Medulla oblongata (tissue), 1 donor: Measurements from ENCODE around the gene ETHE1.

ENCODE experiments used
- DNase-seq: peaks from one replicate; pipeline ENCODE4 v3.0.0-alpha.2; 2015; ENCODE audit errors: extremely low spot score

The ETHE1 gene, protein sequence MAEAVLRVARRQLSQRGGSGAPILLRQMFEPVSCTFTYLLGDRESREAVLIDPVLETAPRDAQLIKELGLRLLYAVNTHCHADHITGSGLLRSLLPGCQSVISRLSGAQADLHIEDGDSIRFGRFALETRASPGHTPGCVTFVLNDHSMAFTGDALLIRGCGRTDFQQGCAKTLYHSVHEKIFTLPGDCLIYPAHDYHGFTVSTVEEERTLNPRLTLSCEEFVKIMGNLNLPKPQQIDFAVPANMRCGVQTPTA

DNA sequence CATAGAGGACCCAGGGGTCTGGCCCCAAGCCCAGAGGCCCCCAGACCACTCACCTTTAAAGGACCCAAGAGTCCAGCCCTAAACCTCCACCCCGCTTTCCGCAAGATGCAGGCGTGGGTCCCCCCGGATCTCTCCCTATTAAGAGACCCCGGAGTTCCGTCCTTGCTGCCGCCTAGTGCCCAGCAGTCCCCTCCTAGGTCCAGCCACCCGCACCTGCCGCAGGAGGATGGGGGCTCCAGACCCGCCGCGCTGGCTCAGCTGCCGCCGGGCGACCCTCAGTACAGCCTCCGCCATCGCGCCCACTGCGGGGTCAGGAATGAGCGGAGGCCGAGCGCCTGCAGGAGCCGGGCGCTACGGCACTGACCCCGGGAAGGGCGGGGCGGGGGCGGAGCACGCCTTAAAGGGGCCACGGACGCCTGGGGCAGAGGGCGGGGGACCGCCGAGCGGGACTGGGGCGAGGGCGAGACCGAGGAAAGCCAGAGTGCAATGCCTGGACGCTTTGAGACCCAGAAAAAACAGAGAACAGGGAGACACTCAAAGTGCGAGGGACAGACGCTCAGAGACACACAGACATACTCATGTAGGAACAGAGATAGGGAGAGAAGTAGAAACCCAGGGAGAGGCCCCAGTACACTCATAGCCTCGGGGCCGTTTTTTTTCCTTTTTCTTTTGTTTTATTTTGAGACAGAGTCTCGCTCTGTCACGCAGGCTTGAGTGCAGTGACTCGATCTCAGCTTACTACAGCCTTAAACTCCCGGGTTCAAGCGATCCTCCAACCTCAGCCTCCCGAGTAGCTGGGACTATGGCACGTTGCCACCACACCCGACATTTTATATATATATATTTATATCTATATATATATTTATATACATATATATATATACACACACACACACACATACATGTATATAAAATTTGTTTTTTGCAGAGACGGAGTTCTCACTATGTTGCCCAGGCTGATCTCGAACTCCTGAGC is at the start of gene ETHE1:
Gene ETHE1 (minus strand): TSS at position 318 of the 976 bp plus-strand sequence. CDS start 24 bp downstream, at position 294.
- DNase-seq: peak; percentile 80

DNA sequence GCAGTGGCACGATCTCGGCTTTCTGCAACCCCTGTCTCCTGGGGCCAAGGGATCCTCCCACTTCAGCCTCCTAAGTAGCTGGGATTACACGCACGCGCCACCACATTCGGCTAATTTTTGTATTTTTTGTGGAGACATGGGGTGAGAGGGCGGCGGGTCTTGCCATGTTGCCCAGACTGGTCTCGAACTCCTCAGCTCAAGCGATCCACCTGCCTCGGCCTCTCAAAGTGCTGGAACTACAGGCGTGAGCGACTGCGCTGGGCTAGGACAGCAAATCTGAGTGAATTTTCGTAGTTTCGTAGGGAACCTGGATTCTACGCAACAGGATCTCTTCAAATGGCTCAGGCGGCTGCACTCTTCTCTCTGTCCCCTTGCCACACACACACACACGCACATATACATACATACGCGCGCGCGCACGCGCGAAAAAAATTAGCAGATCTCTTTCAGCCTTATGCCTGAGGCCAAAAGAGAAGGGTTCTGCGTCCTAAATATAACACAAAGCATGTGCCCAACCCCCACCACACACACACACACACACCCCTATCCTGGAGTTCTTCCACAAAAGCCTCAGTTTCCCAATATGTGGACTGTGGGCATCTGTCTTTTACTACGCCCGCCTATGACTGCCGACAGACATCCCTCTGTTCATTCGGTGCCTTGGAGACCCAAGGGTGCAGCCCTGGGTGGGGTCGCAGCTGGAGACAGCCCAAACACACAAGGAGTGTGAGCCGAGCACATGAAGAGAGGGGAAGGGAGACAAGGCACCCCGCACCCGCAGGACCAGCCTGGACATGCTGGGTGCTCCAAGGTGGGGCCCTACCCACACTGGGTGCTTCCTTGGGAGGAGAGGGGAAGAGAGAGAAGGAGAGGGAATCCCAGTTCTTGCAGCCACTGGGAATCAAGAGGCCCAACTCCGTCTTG is 49.2 kb upstream of the ETHE1 start:
- DNase-seq: no peak

DNA sequence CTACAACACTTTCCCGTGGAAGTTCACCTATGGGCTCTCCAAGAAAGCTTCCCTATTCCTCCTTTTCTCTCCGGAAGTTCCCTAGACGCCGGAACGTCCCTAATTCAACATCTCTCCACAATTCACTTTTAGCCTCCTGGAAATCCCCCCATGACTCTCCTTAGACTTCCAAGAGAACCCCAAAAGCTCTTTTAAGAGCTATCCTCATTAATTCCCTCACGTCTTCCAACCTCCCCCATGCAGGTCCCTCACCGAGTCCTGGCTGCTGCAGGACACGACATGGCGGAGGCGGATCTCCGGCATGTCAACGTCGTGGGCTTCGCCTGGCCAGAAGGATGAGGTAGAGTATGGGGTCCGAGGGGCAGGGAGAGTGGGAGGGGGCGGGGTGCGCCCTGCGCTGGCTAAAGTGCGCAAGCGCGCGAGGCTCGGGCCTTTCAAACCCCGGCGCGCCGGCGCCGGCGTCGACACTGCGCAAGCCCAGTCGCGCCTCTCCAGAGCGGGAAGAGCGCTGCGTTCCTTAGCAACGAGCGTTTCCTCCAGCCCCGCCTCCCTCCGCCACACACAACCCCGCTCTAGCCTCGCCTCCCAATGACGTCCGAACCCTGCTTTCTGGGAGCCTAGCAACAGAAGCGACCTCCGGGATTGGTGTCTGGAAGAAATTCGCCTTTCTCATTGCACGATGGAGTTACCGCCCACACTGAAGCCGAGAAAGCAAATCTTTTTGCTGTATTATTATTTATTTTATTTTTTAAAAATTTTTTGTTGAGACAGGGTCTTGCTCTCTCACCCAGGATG is 48.4 kb upstream of the ETHE1 start, which contains the start of the genes PINLYP and XRCC1:
Gene PINLYP (plus strand): TSS at position 646 of the 795 bp plus-strand sequence. CDS start 1,391 bp downstream, outside the sequence.
Gene XRCC1 (minus strand): TSS at position 372 of the 795 bp plus-strand sequence. CDS start 69 bp downstream, at position 303.
- peak; percentile 99 for DNase-seq

DNA sequence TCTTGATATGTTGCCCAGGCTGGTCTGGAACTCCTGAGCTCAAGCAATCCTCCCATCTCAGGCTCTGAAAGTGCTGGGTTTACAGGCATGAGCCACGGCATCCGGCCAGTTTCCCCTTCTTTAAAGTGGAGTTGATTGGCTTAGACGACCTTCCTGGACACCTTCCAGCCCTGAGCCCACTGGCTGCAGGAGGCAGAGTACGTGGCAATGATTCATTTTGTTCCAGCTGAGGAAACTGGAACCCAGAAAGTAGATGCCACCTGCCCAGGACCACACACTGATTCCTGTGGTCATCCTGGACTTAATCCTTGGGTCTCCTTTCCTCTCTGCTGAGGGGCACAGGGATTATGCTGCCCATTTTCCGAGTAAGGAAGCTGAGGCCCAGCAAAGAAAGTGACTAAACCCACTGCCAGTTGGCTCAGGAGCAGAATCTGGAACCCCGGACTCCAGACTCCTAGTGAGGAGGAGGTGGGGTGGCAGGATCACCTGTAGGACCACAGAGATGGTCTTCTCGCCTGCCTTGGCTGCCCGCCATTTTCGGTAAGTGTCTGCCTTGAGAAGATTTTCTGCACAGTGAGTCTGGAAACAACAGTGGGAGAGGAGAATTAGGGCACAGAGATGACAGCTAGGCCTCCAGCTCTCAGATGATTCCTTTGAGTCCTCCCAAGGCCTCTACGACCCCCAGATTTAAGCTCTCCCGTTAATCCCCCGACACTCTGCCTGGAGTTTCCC is 47.6 kb upstream of the ETHE1 start:
- no peak for DNase-seq

DNA sequence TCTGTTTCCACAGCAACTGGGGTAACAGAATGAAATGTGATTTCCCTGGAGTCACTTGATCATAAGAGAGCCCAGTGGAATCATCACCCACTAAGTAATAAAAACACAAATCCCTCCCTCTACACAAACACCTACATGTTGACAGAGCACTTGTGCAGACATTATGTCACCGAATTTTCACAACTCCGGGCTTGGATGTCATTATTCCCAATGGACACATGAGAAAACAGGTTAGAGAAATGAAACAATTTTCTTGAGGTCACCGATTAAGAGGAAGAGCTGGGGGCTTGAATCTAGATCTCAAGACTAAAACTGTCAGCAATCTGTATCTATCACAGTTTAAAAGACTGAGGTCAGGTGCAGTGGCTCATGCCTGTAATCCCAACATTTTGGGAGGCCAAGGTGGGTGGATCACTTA is 45.2 kb upstream of the ETHE1 start:
- DNase-seq: no peak

DNA sequence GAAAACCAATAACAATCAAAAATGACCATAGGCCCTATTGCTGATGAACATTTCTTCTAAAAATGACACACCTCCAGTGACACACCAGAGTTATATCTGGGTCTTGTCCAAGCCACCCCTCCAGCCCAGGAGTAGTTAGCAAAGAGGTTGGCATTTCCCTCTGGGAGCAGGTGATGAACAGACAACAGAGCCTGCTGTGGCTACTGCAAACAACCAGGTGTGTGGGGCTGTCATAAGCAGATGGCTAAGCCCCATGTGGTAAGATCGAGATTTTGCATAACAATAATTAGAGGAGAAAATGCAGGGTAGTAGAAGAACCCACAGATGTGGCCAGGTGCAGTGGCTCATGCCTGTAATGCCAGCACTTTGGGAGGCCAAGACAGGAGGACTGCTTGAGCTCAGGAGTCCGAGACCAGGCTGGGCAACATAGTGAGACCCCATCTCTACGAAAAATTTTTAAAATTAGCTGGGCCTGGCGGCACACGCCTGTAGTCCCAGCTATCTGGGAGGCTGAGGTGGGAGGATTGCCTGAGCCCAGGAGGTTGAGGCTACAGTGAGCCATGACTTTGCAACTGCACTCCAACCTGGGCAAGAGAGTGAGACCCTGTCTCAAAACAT is 43.3 kb upstream of the ETHE1 start:
- no peak for DNase-seq

DNA sequence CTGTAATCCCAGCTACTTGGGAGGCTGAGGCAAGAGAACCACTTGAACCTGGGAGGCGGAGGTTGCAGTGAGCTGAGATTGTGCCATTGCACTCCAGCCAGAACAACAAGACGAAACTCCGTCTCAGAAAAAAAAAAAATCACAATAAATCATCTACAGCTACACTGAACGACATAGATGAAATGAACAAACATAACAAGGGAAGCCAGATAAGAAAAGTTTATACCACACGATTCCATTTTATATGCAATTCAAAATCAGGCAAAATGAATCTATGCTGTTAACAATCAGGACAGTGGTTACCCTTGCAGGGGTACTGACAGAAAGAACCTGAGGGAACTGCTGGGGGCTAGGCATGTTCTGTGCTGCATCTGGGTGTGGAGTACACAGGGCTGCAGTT is 42.7 kb upstream of the ETHE1 start:
- DNase-seq: no peak

DNA sequence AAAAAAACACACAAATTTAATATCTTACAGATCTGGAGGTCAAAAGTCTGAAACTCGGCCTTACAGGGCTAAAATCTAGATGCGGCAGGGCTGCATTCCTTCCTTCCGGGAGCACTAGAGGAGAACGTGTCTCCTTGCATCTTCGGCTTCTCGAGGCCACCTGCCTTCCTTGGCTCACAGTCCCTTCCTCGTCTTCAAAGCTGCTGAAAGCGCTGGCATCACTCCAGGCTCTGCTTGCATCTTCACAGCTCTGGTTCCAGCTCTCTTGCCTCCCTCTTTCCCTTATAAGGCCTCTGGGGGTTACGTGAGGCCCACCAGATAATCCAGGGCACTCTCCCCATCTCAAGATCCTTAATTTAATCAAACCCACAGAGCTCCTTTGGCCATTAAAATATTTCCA is 37.8 kb upstream of the ETHE1 start:
- DNase-seq: no peak

DNA sequence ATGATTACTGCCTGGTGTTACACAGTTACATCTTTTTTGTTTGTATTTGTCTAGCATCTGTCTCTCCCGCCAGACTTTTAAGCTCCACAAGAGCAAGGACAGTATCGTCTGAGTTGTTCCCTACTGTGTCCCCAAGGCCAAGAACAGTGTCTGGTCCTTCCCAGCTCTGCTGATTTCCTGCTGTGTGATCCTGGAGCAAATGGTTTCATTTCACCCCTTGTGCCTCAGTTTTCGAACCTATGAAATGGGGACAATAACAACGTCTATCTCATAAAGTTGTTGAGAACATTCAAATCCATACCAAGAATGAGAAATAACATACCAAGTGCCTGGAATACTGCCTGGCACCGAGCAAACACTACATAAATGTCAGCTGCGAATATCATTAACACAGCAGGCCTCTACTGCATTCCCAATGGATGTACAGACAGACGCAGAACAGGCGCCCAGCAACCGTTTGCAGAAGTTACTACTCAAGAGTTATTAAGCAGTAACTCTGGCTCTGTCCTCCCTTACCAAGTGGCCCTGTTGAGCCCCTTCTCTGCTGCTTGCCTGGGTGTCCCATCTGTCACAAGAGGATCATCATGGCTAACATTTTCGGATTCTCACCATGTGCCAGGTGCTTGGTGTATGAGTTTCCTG is 36.9 kb upstream of the ETHE1 start:
- DNase-seq: no peak

DNA sequence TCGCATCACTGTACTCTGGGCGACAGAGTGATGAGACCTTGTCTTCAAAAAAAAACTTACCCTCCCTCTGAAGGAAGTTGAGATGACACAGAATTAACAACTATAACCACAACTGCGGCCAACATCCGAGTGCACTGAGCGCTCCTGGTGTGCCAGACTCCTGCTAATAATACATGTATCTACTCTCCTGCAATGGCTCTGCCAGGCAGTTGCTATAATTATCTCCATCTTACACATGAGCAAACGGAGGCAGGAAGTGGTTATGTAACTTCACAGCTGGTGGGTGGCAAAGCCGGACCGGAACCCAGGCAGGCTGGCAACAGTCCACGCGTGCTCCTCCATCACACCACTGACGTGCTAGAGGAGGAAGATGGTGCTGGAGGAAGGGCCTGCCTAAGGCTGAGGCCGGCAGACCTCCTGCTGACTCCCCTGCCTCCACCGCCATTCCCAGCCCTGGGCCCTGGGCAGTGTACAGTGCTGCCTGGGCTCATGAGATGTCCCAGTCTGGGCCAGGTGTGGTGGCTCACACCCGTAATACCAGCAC is 35.8 kb upstream of the ETHE1 start:
- peak; percentile 74 for DNase-seq

DNA sequence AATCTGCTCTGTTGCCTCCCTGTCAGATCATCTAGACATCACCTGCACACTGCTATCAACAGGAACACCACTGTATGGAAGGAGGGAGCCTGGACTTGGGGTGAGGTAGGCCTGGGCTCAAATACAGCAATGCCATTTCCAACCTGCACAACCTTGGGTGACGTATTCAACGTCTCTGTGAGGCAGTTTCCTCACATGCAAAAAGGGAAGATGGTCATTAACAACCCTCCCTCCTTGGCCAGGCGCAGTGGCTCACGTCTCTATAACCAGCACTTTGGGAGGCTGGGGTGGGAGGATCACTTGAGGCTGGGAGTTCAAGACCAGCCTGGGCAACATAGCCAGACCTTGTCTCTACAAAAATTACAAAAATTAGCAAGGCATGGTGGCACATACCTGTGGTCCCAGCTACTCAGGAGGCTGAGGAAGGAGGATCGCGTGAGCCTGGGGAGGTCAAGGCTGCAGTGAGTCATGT is 35.3 kb upstream of the ETHE1 start:
- DNase-seq: no peak

DNA sequence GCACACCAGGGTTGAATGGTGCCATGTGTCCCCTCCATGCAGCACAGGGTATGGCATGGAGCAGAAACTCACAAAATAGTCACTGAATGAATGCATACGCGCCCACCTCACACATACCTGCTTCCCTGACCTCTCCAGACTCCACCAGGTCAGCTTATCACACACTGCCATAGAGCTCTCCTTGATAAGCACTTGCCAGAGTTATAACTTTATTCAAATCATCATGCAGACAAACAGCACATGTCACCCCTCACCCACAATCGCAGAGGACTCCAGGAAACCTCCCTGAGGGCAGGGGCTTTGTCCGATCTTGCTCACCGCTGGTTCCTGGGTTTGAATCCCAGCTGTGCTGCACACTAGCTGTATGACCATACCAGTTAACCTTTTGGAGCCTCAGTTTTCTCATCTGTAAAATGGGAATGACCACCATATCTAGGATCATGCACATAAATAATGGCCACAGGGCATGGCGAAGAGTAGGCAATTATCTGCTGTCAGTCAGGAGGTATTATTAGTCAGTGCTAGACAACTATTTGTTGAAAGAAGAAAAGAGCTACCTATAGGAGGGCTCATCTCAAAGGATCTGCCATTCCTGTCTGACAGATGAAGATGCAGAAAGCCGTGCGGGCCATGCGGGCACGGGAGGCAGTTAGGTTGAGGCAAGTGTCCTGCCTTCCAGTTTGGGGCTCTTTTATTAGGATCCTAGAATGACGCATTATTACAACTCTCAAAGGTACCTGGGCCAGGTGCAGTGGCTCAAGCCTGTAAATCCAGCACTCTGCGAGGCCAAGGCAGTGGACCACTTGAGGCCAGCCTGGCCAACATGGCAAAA is 34.4 kb upstream of the ETHE1 start:
- DNase-seq: no peak

DNA sequence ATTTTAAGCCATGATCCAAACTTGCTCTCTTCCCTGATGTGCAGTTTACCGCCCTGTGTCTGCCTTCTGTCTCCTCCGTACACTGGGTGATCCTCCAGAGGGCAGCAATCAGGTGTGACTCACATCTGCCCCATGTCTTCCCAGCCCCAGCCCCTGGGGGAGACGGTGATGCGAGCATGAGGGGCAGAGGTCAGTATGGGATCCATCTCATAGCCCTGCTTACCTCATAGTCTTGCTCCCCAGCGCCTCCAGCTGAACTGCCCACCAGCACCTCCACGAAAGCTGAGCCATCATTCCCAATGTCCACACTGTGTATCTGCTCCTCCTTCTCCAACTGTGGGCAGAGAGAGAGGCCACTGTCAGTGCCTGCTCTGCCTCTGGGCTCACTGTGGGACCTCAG is 33.7 kb upstream of the ETHE1 start:
- DNase-seq: no peak

DNA sequence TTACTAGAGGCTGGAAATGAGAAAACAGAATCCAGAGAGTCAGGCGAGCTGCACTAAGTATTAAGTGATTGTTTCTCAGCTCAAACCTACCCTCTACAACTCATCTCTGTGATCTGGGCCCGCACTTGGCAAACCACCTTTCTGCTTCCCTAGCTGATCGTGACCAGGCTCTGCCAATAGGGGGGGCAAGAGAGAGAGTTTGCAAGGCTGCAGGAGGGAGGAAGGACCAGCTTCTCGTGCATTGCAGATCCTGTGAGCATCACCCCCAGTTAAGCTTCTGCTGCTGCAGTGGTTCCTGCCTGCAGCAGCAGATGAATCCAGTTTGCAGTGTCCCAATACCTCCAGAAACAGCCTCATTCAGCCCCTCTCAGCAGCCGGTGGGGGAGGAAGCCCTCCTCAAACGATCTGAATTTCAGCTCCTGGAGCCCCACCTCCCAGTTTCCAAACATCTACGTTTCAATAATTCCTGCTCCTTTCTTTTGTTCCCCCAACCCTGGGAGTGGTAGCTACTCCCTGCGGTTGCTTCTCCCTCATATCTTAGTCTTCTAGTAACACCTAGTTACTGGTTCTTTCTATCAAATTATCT is 28.3 kb upstream of the ETHE1 start:
- DNase-seq: peak; percentile 88

DNA sequence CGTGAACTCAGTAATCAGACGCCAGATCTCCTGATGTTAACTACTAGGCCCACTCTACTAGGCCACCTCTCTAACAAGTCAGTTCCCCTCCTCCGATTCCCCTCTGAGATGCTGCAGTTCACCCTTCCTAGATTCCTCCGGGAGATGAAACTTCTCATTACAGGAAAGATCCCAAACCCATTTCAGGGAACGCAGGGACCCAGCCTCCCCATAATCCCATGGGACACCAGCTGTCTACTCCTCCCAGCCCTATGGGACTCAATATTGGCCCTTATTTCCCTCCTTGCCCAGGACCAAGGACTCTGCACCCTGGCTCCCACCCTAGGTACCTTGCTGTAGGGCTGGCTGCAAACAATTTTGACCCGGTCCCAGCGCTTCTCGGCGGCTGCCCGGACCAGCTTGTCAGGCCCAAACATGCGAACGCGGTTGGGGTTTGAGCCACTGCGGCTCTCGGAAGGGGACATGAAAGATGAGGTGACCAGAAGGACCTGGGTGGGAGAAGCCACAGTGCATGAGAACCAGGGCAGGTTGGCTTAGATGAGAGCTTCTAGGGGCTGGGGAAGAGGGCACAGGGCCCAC is 27.4 kb upstream of the ETHE1 start:
- no peak for DNase-seq

DNA sequence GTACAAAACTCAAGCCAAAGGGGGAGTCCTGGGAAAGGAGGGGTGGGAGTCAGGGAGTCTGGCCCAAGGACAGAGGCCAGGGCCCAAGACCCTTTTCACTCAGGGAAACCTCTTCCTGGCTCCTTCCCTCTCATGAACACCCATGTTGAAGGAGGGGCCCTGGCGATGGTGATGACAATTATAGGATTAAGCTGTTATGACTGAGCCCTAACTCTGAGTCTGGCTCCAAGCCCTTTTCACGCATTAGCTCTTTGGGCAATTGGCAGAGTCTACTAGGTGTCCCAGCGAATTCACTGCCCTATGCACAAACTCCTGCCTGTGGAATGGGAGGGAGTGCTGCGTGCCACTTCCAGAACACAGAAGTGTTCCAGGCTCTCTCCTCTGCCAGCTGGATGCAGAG is 26.7 kb upstream of the ETHE1 start:
- no peak for DNase-seq

DNA sequence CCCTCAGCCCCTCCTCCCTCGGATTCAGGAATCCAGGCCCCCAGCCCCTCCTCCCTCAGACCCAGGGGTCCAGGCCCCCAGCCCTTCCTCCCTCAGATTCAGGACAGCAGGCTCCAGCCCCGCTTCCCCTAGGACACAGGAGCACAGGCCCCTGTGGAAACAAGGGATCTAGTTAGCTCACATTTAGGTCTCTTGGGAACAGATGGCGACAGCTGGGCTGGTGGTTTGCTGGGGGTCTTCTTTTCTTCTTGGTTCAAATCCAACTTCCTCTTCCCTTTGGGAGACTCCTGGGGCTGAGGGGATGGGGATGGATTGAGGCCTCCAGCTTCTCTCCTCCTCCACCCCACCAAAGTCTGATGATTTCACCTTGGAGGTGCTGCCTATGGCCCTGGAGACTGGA is 25.6 kb upstream of the ETHE1 start:
- DNase-seq: no peak
